Natural killer cell treated with Interleukin-12 subunit alpha and Interleukin-12 subunit beta and Interleukin-15 and Interleukin-18, amount 100 ng/mL, for 72 hours (primary cell): ENCODE results near the gene MPRIP. TPM values are rescaled to one million over a fixed set of nuclear protein-coding genes. Genes with fewer than 3 reads are reported as not detected.

Experiments used
- ATAC-seq, 2 donors: fragments of 150-1000 bp; cut with Tn5 transposase in 1 of 2; sonication (Bioruptor Pico), chemical (Tn5 transposase) in 1 of 2; 2 replicates each; pipeline ENCODE4 v1.10.0; 2021
- DNase-seq: peaks from one replicate; pipeline ENCODE4 v3.0.0; 2022; ENCODE audit warnings: low spot score
- H3K27ac Mint-ChIP-seq, 2 donors: 1 replicate in 1 of 2; 2 replicates in 1 of 2; pipeline ENCODE4 v1.8.0; 2022; ENCODE audit warnings: mixed read lengths in 2 of 2, mild to moderate bottlenecking in 1 of 2, moderate library complexity in 1 of 2
- H3K27me3 Mint-ChIP-seq, 2 donors: 1 replicate in 1 of 2; 2 replicates in 1 of 2; pipeline ENCODE4 v1.8.0; 2022; ENCODE audit warnings: mixed read lengths in 2 of 2
- H3K36me3 Mint-ChIP-seq: one replicate; pipeline ENCODE4 v1.8.0; 2022; ENCODE audit warnings: mixed read lengths
- H3K4me1 Mint-ChIP-seq, 2 donors: 1 replicate in 1 of 2; 2 replicates in 1 of 2; pipeline ENCODE4 v1.8.0; 2022; ENCODE audit warnings: low read depth in 2 of 2, mixed read lengths in 2 of 2, mild to moderate bottlenecking in 1 of 2
- H3K4me3 Mint-ChIP-seq: one replicate; pipeline ENCODE4 v1.8.0; 2022; ENCODE audit warnings: mixed read lengths
- H3K9me3 Mint-ChIP-seq: 2 replicates; pipeline ENCODE4 v1.8.0; 2022; ENCODE audit warnings: mixed read lengths
- total RNA-seq, 2 donors: library from RNA; stranded (reverse); gene quantifications; one replicate each; pipeline ENCODE4 v1.2.3, GENCODE V29; 2022

MPRIP gene
- total RNA-seq, 2 donors from 2014 or later = 158 to 216 TPM

DNA sequence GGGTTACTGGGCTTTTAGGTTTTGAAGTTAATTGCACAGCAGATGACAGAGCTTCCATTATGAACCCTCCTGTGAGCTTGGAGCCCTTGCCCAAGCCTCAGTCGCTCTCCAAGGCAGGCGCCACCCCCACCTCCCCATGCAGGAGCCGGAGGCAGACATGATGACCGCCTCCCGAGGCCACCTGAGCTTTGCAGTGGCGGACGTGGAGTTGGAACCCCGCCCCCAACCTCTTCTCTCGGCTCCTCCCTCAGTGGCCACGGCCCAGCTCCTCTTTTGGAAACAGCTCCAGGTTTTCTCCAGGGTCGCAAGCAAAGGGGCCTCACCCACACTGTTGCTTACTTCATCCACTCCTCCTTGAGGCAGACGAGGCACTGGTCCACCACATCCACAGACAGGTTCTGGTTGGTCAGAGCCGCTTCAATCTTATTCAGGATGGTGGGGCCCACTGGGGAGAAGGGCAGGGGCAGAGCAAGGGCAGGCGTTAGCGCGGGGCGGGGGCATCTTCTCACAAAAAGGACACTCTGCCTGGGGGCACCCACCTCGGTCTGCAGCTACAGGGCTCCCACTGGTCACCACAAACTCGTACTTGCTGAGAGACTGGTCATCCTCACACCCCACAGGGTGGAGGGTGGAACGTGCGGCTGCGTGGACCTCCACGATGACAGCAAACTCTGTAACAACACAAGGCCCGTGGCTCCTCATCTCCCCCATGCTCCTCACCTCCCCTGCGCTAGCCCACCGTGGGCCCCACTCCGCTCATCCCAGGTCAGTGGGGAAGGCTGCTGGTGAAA lies 172.6 kb downstream of the MPRIP start:
- Mint-ChIP-seq H3K4me1 (no peaks in the 10 kb centered on the region), H3K27ac (no peak overlapping the region), H3K27me3 (no peaks in the 10 kb centered on the region), H3K9me3 (no peaks in the 10 kb centered on the region), H3K36me3 (peaks cover 11% of the 10 kb centered on the region), H3K4me3 (no peak overlapping the region)
- ATAC-seq (no peak), DNase-seq (no peak)

GRCh38 chr17:17215575-17215974 lies 173.3 kb downstream of the MPRIP start:
- no peak overlapping the region for H3K4me3 Mint-ChIP-seq
- DNase-seq (no peak), ATAC-seq (no peak)
- no peak overlapping the region for H3K27ac Mint-ChIP-seq
- no peaks in the 10 kb centered on the region for H3K4me1 Mint-ChIP-seq
- H3K36me3 Mint-ChIP-seq = peaks cover 11% of the 10 kb centered on the region
- H3K9me3 Mint-ChIP-seq = no peaks in the 10 kb centered on the region
- H3K27me3 Mint-ChIP-seq = no peaks in the 10 kb centered on the region

GRCh38 chr17:17216236-17216635 lies 174.0 kb downstream of the MPRIP start:
- H3K27ac Mint-ChIP-seq = no peak overlapping the region
- H3K9me3 Mint-ChIP-seq = no peaks in the 10 kb centered on the region
- H3K4me1 Mint-ChIP-seq = no peaks in the 10 kb centered on the region
- H3K4me3 Mint-ChIP-seq = no peak overlapping the region
- peak in 1 of 2 donors; percentile 48 for ATAC-seq
- no peaks in the 10 kb centered on the region for H3K27me3 Mint-ChIP-seq
- DNase-seq = no peak
- H3K36me3 Mint-ChIP-seq = peaks cover 11% of the 10 kb centered on the region

- Mint-ChIP-seq H3K36me3 (peaks cover 11% of the 10 kb centered on the region), H3K27ac (no peak overlapping the region), H3K4me3 (no peak overlapping the region), H3K27me3 (no peaks in the 10 kb centered on the region), H3K4me1 (no peaks in the 10 kb centered on the region), H3K9me3 (no peaks in the 10 kb centered on the region)
- peak in 1 of 2 donors; percentile 21 for ATAC-seq
- DNase-seq = no peak
Observed at GRCh38 chr17:17216776-17217175, 174.5 kb downstream of the MPRIP start.

DNA sequence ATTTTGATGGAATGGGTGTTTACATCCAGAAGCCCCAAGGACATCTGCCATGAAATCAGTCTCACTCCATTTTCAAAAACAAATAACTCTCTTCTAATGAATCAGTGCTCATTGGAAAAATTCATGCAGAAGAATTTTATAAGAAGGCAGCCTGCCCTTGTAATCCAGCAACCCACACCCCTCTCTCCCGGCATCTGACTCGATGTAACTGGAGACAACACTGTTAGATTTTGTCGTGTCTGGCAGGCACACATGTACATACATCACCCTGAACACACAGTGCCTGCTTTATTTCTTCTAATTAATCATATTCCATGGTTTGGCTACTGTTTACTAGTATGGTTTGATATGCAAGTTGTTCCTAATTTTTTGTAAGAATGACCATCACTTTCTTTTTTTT lies 175.7 kb downstream of the MPRIP start:
- Mint-ChIP-seq H3K27ac (no peak overlapping the region), H3K36me3 (peaks cover 11% of the 10 kb centered on the region)

GRCh38 chr17:17220529-17220928 lies 178.3 kb downstream of the MPRIP start:
- DNase-seq (no peak), ATAC-seq (no peak)
- Mint-ChIP-seq H3K36me3 (peaks cover 16% of the 10 kb centered on the region), H3K4me3 (no peak overlapping the region), H3K9me3 (no peaks in the 10 kb centered on the region), H3K4me1 (peaks cover 0 to 3% of the 10 kb centered on the region in 2 donors), H3K27ac (no peak overlapping the region), H3K27me3 (no peaks in the 10 kb centered on the region)

More for the DNA sequence above, 175.7 kb downstream of the MPRIP start:
- ATAC-seq (no peak), DNase-seq (no peak)
- Mint-ChIP-seq H3K9me3 (no peaks in the 10 kb centered on the region), H3K4me3 (no peak overlapping the region), H3K27me3 (no peaks in the 10 kb centered on the region), H3K4me1 (no peaks in the 10 kb centered on the region)

- Mint-ChIP-seq H3K4me3 (no peak overlapping the region), H3K27ac (no peak overlapping the region), H3K36me3 (peaks cover 16% of the 10 kb centered on the region), H3K27me3 (no peaks in the 10 kb centered on the region), H3K4me1 (peaks cover 0 to 3% of the 10 kb centered on the region in 2 donors), H3K9me3 (no peaks in the 10 kb centered on the region)
- DNase-seq = no peak
- no peak for ATAC-seq
Observed at GRCh38 chr17:17221329-17221728, 179.1 kb downstream of the MPRIP start.

- no peak overlapping the region for H3K4me3 Mint-ChIP-seq
- H3K4me1 Mint-ChIP-seq = peaks cover 0 to 3% of the 10 kb centered on the region in 2 donors
- peaks cover 6% of the 10 kb centered on the region for H3K36me3 Mint-ChIP-seq
- ATAC-seq (no peak), DNase-seq (no peak)
- no peak overlapping the region for H3K27ac Mint-ChIP-seq
- no peaks in the 10 kb centered on the region for H3K27me3 Mint-ChIP-seq
- H3K9me3 Mint-ChIP-seq = no peaks in the 10 kb centered on the region
Observed at GRCh38 chr17:17223736-17224135, 181.5 kb downstream of the MPRIP start.

- Mint-ChIP-seq H3K27ac (no peak overlapping the region), H3K27me3 (no peaks in the 10 kb centered on the region), H3K4me1 (peaks cover 0 to 3% of the 10 kb centered on the region in 2 donors), H3K9me3 (no peaks in the 10 kb centered on the region), H3K4me3 (no peak overlapping the region), H3K36me3 (peaks cover 7% of the 10 kb centered on the region)
- ATAC-seq (no peak), DNase-seq (no peak)
Observed at GRCh38 chr17:17224137-17224536, 181.9 kb downstream of the MPRIP start.

DNA sequence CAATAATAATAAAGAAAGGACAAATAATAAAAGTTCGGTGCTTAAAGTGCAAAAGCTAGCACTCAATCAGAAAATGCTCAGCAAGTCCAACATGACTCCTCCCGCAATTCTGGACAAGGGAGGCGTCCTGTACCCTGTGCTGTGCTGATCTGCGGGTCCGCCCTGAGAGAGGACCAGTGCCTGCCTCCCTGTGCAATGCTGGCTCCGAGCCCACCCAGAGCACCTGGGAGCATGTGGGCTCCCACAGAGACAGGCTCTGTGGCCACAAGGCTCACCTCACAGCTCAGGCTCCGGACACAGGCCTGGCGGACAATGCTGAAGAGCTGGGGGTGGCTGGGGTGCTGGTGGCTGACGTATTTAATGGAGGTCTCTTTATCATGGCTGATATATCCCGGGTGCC lies 183.6 kb downstream of the MPRIP start:
- Mint-ChIP-seq H3K9me3 (no peaks in the 10 kb centered on the region), H3K36me3 (peaks cover 11% of the 10 kb centered on the region), H3K4me1 (peaks cover 0 to 6% of the 10 kb centered on the region in 2 donors), H3K27me3 (no peaks in the 10 kb centered on the region), H3K4me3 (no peak overlapping the region), H3K27ac (no peak overlapping the region)
- no peak for DNase-seq
- ATAC-seq = no peak

- DNase-seq (no peak), ATAC-seq (no peak)
- Mint-ChIP-seq H3K9me3 (no peaks in the 10 kb centered on the region), H3K27ac (no peak overlapping the region), H3K4me3 (no peak overlapping the region), H3K36me3 (peaks cover 11% of the 10 kb centered on the region), H3K4me1 (peaks cover 0 to 8% of the 10 kb centered on the region in 2 donors), H3K27me3 (no peaks in the 10 kb centered on the region)
Observed at GRCh38 chr17:17226451-17227265, 184.4 kb downstream of the MPRIP start.

GRCh38 chr17:17227608-17228520 lies 185.6 kb downstream of the MPRIP start:
- H3K36me3 Mint-ChIP-seq = peaks cover 11% of the 10 kb centered on the region
- peaks cover 0 to 10% of the 10 kb centered on the region in 2 donors for H3K4me1 Mint-ChIP-seq
- no peaks in the 10 kb centered on the region for H3K27me3 Mint-ChIP-seq
- ATAC-seq (no peak), DNase-seq (no peak)
- no peak overlapping the region for H3K4me3 Mint-ChIP-seq
- no peaks in the 10 kb centered on the region for H3K9me3 Mint-ChIP-seq
- no peak overlapping the region for H3K27ac Mint-ChIP-seq

DNA sequence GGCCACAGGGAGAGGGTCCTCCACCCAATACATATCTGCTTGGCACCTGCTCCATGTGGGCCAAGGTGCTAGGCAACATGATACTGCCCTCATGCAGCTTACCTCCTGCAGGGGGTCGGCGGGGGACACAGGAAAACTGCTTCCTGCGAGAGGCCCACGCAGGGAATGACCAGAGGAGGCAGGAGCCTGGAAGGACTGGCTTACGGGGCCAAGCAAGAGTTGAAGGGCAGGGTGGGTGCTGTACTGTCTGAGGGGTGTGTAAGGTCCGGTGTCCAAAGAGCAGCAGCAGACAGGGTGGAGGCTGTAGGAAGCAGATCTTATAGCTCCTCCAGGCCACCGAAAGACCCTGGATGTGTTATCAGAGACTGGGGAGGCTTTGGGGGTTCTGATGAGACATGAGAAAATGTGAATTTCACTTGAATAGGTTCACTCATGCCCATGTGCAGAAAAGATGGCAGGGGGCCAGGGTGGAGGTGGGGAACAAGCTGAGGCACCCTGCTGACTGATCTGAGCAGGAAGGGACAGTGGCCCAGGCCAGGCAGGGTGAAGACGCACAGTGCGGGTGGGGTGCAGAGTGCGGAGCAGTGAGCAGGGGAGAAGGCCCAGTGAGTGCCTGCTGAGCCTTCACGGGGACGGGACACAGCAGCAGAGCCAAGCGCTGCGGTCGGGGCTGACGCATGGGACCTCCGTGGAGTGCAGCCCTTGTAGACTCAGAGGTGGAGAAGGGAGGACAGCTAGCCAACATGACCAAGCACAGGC lies 186.4 kb downstream of the MPRIP start:
- H3K9me3 Mint-ChIP-seq = no peaks in the 10 kb centered on the region
- H3K4me3 Mint-ChIP-seq = no peak overlapping the region
- peaks cover 0 to 10% of the 10 kb centered on the region in 2 donors for H3K4me1 Mint-ChIP-seq
- H3K36me3 Mint-ChIP-seq = peaks cover 11% of the 10 kb centered on the region
- DNase-seq (no peak), ATAC-seq (no peak)
- H3K27ac Mint-ChIP-seq = no peak overlapping the region
- no peaks in the 10 kb centered on the region for H3K27me3 Mint-ChIP-seq
